GM20000 (cell line): ENCODE results near the gene WAPL.
"Not testable (repeated sequence)": the region's sequence is repeated elsewhere in the genome, so short reads cannot be mapped to it uniquely, and the experiment has no call there.

Experiments used
- DNase-seq: peaks from one replicate; pipeline ENCODE4 v3.0.0; 2012; ENCODE audit warnings: low spot score
- TF ChIP-seq, protein P1 (sequence below): IDR thresholded peaks from 2 replicates; pipeline ENCODE4 v1.5.1; 2012; ENCODE audit warnings: mild to moderate bottlenecking, control low read depth; ENCODE audit errors: extremely low read depth, missing control alignments

The WAPL gene

DNA sequence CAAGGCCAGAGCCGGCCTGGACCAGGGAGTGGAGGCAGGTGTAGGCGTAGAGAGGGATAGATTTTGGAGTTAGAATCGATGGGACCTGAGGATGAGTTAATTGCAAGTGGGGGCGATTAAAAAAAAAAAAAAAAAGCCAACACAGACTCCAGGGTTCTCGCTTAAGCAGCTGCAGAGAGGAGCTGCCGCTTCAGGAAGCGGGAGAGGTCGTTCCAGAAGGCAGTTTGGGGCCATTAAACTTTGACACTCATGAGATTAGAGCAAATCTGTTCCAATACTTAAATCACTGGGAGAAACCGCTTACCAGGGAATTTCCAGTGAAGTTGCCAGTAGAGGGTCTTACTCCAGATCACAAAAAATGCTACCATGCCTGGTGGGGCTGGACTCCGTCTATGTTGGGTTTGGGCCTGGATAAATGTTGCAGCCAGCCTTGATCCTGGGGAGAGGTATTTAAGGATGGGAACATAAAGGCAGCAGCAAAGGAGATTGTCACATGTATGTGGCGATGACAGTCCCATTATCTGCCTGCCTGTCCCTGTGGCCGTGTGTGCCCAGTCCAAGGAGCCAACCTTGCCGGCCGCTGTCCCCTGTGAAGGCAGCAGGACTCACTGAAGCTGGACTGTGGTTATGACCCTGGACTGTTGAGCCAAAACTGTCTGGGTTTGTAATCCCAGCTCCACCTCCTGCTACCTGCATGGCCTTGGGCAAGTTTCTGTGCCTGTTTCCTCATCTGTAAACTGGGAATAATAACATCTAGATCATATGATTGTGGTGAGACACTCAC, 131.1 kb downstream of the WAPL start:
- peak; percentile 5 for DNase-seq

DNA sequence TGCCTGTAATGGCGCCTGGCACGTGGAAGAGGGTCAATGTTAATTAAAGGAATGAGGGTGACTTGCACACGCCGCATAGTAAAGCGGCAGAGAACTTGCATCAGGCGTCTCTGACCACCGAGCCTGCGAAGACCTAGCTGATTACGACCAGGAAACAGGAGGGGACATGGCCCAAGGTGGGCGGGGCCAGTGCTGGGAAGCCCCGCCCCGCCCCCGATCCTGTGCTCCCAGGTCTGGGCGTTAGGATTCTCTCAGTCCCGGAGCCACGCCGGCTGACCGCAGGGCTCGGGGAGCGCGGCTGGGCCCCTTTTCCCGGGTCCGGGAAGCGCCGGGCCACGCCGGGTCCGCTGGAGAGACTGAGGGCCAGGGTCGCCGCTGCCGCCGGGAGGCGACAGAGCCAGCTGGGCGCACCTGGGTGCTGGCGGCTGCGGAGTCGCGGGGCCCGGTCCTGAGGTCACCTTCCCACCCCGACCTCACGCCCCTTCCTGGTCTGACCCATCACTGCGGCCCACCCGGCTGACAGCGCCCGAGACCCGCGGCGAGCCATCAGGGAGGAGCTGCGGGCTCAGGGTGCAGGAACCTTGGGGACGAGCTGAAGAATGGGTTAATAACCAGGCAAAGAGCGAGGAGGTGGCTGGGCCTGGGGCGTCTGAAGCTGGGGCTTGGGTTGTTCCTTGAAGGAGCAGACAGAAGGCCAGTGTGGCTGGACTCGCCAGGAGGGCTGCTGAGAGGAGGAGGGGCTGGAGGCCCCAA, 132.0 kb downstream of the WAPL start:
- DNase-seq: peak; percentile 89
- TF ChIP-seq, protein P1, sequence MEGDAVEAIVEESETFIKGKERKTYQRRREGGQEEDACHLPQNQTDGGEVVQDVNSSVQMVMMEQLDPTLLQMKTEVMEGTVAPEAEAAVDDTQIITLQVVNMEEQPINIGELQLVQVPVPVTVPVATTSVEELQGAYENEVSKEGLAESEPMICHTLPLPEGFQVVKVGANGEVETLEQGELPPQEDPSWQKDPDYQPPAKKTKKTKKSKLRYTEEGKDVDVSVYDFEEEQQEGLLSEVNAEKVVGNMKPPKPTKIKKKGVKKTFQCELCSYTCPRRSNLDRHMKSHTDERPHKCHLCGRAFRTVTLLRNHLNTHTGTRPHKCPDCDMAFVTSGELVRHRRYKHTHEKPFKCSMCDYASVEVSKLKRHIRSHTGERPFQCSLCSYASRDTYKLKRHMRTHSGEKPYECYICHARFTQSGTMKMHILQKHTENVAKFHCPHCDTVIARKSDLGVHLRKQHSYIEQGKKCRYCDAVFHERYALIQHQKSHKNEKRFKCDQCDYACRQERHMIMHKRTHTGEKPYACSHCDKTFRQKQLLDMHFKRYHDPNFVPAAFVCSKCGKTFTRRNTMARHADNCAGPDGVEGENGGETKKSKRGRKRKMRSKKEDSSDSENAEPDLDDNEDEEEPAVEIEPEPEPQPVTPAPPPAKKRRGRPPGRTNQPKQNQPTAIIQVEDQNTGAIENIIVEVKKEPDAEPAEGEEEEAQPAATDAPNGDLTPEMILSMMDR: no peak

More for the DNA sequence above, 131.1 kb downstream of the WAPL start:
- TF ChIP-seq, protein P1: no peak

DNA sequence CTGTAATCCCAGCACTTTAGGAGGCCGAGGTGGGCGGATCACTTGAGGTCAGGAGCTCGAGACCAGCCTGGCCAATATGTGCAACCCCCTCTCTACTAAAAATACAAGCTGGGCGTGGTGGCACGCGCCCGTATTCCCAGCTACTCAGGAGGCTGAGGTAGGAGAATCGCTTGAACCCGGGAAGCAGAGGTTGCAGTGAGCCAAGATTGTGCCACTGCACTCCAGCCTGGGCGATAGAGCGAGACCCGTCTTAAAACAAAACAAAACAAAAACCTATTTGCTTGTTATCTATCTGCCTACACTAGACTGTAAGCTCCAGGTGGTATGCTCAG, 132.5 kb downstream of the WAPL start:
- DNase-seq: not testable (repeated sequence)

DNA sequence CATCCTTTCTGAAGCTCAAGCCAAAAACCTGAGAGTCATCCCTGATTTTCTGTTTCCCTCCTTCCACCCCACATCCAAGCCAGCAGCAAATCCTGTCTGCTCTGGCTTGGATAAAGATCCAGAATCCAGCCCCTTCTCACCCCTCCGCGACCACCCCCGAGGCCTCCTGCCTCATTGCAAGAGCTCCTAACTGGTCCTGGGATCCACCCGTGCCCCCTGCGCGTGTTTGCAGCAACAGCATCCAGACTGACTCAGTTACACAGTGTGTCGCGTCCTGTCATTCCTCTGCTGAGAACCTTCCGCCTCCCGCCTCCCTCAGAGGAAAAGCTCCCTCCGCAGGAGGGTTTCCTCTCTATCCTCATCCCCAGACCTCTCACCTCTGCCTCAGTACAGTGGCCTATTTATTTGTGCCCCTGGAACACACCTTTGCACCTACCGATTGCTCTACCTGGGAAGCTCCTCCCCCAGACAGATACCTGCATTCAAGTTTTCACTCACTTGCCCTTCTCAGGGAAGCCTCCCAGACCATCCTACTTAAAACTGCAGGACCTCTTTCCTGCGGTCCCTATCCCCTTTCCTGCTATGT, 133.4 kb downstream of the WAPL start:
- peak; percentile 3 for DNase-seq
- TF ChIP-seq, protein P1: no peak

DNA sequence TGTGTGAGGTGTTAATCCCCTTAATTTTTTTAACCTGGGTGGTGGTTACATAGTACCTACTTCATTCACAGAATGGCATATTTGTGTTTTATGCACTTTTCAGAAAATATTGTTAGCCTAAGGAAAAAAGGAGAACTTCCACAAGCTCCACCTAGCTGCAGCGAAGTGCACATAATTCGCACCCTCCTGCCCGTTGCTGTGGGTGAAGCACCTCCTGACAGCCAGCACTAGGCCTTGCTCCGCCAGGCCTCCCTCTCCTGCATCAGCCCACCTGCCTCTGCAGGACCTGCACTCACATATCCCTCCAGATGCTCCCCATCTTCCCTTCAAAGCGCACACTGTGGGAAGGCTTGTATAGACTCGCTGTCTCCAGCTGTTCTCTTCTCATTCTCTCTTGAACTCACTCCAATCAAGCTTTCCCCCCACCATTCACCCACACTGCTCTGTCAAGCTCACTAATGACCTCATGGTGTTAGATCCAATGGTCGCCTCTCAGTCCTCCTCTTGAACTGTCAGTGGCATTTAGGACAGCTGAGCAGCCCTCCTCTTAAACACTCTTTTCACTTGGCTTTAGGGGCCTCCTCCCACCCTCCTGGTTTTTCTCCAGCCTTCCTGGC, 134.3 kb downstream of the WAPL start:
- TF ChIP-seq, protein P1: no peak
- peak; percentile 8 for DNase-seq

DNA sequence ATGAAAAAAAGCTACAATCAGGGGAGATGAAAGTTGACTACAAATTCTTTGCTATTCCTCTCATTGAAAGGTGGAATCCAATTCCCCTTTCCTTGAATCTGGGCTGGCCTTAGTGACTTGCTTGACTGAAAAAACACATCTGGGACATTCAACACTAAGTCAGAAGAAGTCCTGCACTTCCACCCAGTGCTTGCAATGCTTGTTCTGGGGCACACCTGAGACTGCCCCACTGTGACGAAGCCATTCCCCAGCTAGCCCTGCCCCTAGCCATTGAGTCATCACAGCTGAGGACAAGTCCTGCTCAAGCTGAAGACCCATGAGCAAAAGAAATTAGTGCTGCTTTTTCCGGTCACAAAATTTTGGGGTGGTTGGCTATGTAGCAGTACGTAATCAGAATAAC, 135.8 kb downstream of the WAPL start:
- DNase-seq: peak; percentile 7
- TF ChIP-seq, protein P1: no peak
